ENCODE measurements around the gene CSMD2.

DNA sequence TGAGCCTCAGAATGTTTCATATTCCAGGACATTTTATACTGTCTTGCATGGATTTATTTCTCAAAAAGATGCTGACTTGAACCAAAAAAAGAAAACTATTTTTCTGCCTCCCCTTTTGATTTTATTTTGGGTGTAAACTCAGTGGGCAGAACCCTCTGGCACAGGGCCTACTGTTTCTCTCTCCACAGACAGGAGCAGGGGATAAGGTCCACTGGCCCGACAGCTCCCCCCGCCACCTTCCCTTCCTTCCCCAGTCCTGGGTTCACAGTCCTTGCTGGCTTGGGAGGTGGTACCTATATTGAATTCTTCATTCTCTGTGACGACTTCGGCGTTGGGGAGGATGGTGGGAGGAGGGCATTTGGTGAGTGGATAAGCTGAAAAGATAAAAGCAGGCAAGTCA is 578.2 kb downstream of the CSMD2 start:
- TF ChIP-seq, protein P1, sequence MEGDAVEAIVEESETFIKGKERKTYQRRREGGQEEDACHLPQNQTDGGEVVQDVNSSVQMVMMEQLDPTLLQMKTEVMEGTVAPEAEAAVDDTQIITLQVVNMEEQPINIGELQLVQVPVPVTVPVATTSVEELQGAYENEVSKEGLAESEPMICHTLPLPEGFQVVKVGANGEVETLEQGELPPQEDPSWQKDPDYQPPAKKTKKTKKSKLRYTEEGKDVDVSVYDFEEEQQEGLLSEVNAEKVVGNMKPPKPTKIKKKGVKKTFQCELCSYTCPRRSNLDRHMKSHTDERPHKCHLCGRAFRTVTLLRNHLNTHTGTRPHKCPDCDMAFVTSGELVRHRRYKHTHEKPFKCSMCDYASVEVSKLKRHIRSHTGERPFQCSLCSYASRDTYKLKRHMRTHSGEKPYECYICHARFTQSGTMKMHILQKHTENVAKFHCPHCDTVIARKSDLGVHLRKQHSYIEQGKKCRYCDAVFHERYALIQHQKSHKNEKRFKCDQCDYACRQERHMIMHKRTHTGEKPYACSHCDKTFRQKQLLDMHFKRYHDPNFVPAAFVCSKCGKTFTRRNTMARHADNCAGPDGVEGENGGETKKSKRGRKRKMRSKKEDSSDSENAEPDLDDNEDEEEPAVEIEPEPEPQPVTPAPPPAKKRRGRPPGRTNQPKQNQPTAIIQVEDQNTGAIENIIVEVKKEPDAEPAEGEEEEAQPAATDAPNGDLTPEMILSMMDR (IDR thresholded peaks at IDR 0.05 in 2 of 3, conservative IDR thresholded peaks at IDR 0.05 in 1 of 3; ENCODE audit: borderline replicate concordance in 1 of 3, insufficient read depth in 1 of 3, low read depth in 2 of 3, low read length in 2 of 3), result no peak
- TF ChIP-seq ELF1 (IDR thresholded peaks at IDR 0.05; ENCODE audit: borderline replicate concordance, low read depth), result no peak
- TF ChIP-seq JUND (IDR thresholded peaks at IDR 0.05), result no peak
- no peak for TF ChIP-seq POLR2AphosphoS5 (IDR thresholded peaks at IDR 0.05; ENCODE audit: low read depth, low read length)
- TF ChIP-seq POLR2A (IDR thresholded peaks at IDR 0.05; ENCODE audit: borderline replicate concordance, extremely low read depth, insufficient read depth, insufficient read length), result no peak
